Measurements from ENCODE around the gene TSR3.

Gene TSR3

DNA sequence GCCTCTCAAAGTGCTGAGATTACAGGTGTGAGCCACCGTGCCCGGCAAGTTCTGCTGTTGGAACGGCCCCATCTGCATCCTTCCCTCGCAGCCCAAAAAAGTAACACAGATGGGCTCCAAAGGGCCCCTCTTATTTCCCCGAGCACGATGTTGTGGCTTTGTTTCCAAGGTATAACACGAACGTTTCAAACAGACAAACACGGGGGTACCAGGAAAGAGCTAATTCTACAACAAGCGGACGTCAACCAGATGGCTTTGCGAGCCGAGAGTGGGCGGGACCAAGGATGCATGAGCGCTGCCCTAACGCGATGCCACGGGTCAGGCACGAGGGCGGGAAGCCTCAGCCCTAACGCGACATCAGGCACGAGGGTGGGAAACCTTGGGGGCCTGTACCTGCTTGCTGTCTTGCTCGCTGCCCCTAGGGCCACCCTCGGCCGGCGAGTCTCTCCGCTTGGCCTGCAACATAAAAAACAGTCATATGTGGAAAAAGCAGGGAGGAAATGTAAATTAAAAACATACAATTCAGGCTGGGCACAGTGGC is 38.6 kb upstream of the TSR3 start:
- 92 to 96% methylated on average over 23 to 28 of the region's 28 CpGs for WGBS, 2 experiments (ENCODE audit: insufficient coverage in 2 of 2)
- Histone ChIP-seq H3K36me3 (ENCODE audit: control insufficient read depth, insufficient read depth, low read length) (peaks cover 25% of the 10 kb centered on the region), H3K4me1 (ENCODE audit: control insufficient read depth, insufficient read depth, low read length, poor library complexity, severe bottlenecking) (no peaks in the 10 kb centered on the region), H3K27ac (ENCODE audit: low read depth, low read length, severe bottlenecking) (no peak overlapping the region), H3K4me3 (ENCODE audit: extremely low read depth, insufficient read depth, low read length, poor library complexity, severe bottlenecking) (no peak overlapping the region), H3K9me3 (ENCODE audit: control insufficient read depth, low read length) (no peaks in the 10 kb centered on the region)

GRCh38 chr16:1389762-1390161 is 38.1 kb upstream of the TSR3 start:
- WGBS, 2 experiments (ENCODE audit: insufficient coverage in 2 of 2), result 93 to 99% methylated on average over 3 to 6 of the region's 7 CpGs
- no peaks in the 10 kb centered on the region for H3K9me3 ChIP-seq (ENCODE audit: control insufficient read depth, low read length)
- H3K4me3 ChIP-seq (ENCODE audit: extremely low read depth, insufficient read depth, low read length, poor library complexity, severe bottlenecking), result no peak overlapping the region
- H3K36me3 ChIP-seq (ENCODE audit: control insufficient read depth, insufficient read depth, low read length), result peaks cover 25% of the 10 kb centered on the region
- H3K4me1 ChIP-seq (ENCODE audit: control insufficient read depth, insufficient read depth, low read length, poor library complexity, severe bottlenecking), result no peaks in the 10 kb centered on the region
- H3K27ac ChIP-seq (ENCODE audit: low read depth, low read length, severe bottlenecking), result no peak overlapping the region

GRCh38 chr16:1387331-1387730 is 35.7 kb upstream of the TSR3 start:
- WGBS, 2 experiments (ENCODE audit: insufficient coverage in 2 of 2), result 94% methylated on average over 15 to 16 of the region's 16 CpGs
- Histone ChIP-seq H3K4me3 (ENCODE audit: extremely low read depth, insufficient read depth, low read length, poor library complexity, severe bottlenecking) (no peak overlapping the region), H3K27ac (ENCODE audit: low read depth, low read length, severe bottlenecking) (no peak overlapping the region), H3K36me3 (ENCODE audit: control insufficient read depth, insufficient read depth, low read length) (peaks cover 15% of the 10 kb centered on the region), H3K9me3 (ENCODE audit: control insufficient read depth, low read length) (no peaks in the 10 kb centered on the region), H3K4me1 (ENCODE audit: control insufficient read depth, insufficient read depth, low read length, poor library complexity, severe bottlenecking) (no peaks in the 10 kb centered on the region)

GRCh38 chr16:1385232-1385631 is 33.6 kb upstream of the TSR3 start:
- Histone ChIP-seq H3K9me3 (ENCODE audit: control insufficient read depth, low read length) (no peaks in the 10 kb centered on the region), H3K4me1 (ENCODE audit: control insufficient read depth, insufficient read depth, low read length, poor library complexity, severe bottlenecking) (no peaks in the 10 kb centered on the region), H3K36me3 (ENCODE audit: control insufficient read depth, insufficient read depth, low read length) (peaks cover 24% of the 10 kb centered on the region), H3K27ac (ENCODE audit: low read depth, low read length, severe bottlenecking) (no peak overlapping the region), H3K4me3 (ENCODE audit: extremely low read depth, insufficient read depth, low read length, poor library complexity, severe bottlenecking) (no peak overlapping the region)
- 96 to 97% methylated on average over 34 to 39 of the region's 39 CpGs for WGBS, 2 experiments (ENCODE audit: insufficient coverage in 2 of 2)

GRCh38 chr16:1383556-1383955 is 31.9 kb upstream of the TSR3 start:
- WGBS, 2 experiments (ENCODE audit: insufficient coverage in 2 of 2), result 89 to 97% methylated on average over 16 to 17 of the region's 18 CpGs

GRCh38 chr16:1381612-1382406 is 30.1 kb upstream of the TSR3 start:
- 90 to 96% methylated on average over 6 to 7 of the region's 9 CpGs for WGBS, 2 experiments (ENCODE audit: insufficient coverage in 2 of 2)
- peaks cover 16% of the 10 kb centered on the region for H3K36me3 ChIP-seq (ENCODE audit: control insufficient read depth, insufficient read depth, low read length)
- no peak overlapping the region for H3K4me3 ChIP-seq (ENCODE audit: extremely low read depth, insufficient read depth, low read length, poor library complexity, severe bottlenecking)
- H3K4me1 ChIP-seq (ENCODE audit: control insufficient read depth, insufficient read depth, low read length, poor library complexity, severe bottlenecking), result peaks cover 3% of the 10 kb centered on the region
- no peaks in the 10 kb centered on the region for H3K9me3 ChIP-seq (ENCODE audit: control insufficient read depth, low read length)
- H3K27ac ChIP-seq (ENCODE audit: low read depth, low read length, severe bottlenecking), result no peak overlapping the region

More at GRCh38 chr16:1383556-1383955, 31.9 kb upstream of the TSR3 start:
- no peak overlapping the region for H3K27ac ChIP-seq (ENCODE audit: low read depth, low read length, severe bottlenecking)
- peaks cover 16% of the 10 kb centered on the region for H3K36me3 ChIP-seq (ENCODE audit: control insufficient read depth, insufficient read depth, low read length)
- peaks cover 3% of the 10 kb centered on the region for H3K4me1 ChIP-seq (ENCODE audit: control insufficient read depth, insufficient read depth, low read length, poor library complexity, severe bottlenecking)
- no peak overlapping the region for H3K4me3 ChIP-seq (ENCODE audit: extremely low read depth, insufficient read depth, low read length, poor library complexity, severe bottlenecking)
- H3K9me3 ChIP-seq (ENCODE audit: control insufficient read depth, low read length), result no peaks in the 10 kb centered on the region

DNA sequence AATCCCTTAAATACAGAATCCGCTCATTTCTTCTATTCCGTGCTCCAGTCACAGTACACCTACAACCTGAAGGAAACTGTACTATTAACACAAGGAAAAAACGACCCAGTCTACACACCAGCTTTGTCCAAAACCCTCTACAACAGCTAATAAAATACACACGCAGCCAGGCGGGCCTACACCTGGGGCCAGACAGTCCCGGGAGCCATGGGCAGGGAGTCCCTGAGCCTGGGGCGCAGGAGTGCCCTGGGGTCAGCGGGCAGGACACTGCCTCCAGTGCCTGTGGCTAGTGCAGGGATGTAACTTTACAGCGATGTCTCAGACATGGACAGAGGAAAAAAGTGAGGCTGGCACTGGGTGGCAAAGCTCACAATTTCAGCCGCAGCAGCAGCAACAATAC is 28.5 kb upstream of the TSR3 start:
- Histone ChIP-seq H3K4me3 (ENCODE audit: extremely low read depth, insufficient read depth, low read length, poor library complexity, severe bottlenecking) (peak overlapping the region; percentile 61), H3K27ac (ENCODE audit: low read depth, low read length, severe bottlenecking) (no peak overlapping the region), H3K4me1 (ENCODE audit: control insufficient read depth, insufficient read depth, low read length, poor library complexity, severe bottlenecking) (peaks cover 3% of the 10 kb centered on the region), H3K9me3 (ENCODE audit: control insufficient read depth, low read length) (no peaks in the 10 kb centered on the region), H3K36me3 (ENCODE audit: control insufficient read depth, insufficient read depth, low read length) (peaks cover 22% of the 10 kb centered on the region)
- 75 to 84% methylated on average over 5 to 7 of the region's 10 CpGs for whole genome bisulfite sequencing, 2 experiments (ENCODE audit: insufficient coverage in 2 of 2)

DNA sequence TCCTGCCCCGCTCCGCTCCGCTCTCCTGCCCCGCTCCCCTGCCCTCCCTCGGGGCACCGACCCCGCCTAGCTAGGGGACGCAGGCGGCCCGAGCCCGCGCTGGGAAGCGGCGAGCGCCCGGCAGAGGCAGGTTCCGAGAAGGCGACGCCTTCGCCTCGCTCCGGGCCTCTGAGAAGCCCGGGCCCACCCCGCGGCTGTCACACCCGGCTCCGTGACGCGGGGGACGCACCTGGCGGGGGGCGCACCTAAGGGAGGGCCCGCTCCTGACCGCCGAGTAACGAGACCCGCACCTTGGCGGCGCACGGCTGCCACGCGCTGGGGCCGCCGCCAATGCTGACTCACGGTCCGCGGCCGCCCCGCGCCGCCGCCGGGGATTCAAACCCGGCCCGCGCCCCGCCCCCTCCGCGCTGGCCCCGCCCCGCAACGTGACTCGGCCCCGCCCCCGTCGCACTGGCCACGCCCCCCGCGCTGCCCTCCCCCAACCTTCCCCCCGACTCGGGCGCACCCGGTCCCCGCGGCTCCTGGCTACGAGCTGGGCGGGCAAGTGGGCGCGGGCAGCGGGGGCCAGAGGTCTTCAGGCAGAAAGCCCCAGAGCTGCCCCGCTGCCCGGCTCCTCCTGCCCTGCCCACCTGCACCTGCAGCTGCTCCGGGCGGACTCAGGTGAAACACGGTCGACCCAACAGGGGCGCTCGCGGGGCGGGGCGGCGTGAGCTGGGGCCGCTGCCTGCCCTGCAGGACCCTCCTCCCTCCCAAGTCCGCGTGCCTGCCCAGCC is 27.8 kb upstream of the TSR3 start:
- Histone ChIP-seq H3K36me3 (ENCODE audit: control insufficient read depth, insufficient read depth, low read length) (peaks cover 23% of the 10 kb centered on the region), H3K9me3 (ENCODE audit: control insufficient read depth, low read length) (no peaks in the 10 kb centered on the region), H3K4me1 (ENCODE audit: control insufficient read depth, insufficient read depth, low read length, poor library complexity, severe bottlenecking) (peaks cover 3% of the 10 kb centered on the region), H3K4me3 (ENCODE audit: extremely low read depth, insufficient read depth, low read length, poor library complexity, severe bottlenecking) (peak overlapping the region; percentile 61), H3K27ac (ENCODE audit: low read depth, low read length, severe bottlenecking) (peak overlapping the region; percentile 87)
- 1 to 2% methylated on average over 59 to 60 of the region's 95 CpGs for WGBS, 2 experiments (ENCODE audit: insufficient coverage in 2 of 2)

DNA sequence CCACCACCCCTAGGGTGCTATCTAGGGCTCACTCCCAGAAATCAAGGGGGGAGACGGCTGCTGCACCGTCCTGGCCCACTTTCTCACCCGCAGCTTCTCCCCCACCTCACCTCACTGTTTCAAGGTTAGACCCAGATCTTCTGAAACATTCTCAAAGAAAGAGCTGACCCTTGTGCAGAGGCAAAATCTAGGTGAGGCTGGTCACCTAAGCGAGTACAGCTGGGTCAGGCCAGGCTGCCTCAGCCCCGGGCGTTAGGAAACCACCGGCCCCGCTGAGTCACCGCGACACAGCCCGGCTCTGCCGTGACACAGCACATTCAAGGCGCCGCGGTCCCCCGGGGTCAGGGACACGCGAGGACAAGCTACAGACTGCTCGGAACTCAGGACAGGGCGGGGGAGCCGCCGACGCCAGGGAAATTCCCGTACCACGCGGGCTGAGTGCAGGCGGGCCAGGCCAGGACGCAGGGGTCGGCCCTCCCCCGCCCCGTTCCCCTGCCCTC is 27.2 kb upstream of the TSR3 start:
- peak overlapping the region; percentile 61 for H3K4me3 ChIP-seq (ENCODE audit: extremely low read depth, insufficient read depth, low read length, poor library complexity, severe bottlenecking)
- H3K36me3 ChIP-seq (ENCODE audit: control insufficient read depth, insufficient read depth, low read length), result peaks cover 25% of the 10 kb centered on the region
- H3K9me3 ChIP-seq (ENCODE audit: control insufficient read depth, low read length), result no peaks in the 10 kb centered on the region
- H3K4me1 ChIP-seq (ENCODE audit: control insufficient read depth, insufficient read depth, low read length, poor library complexity, severe bottlenecking), result peaks cover 3% of the 10 kb centered on the region
- WGBS, 2 experiments (ENCODE audit: insufficient coverage in 2 of 2), result 1 to 2% methylated on average over 18 to 24 of the region's 31 CpGs
- H3K27ac ChIP-seq (ENCODE audit: low read depth, low read length, severe bottlenecking), result peak overlapping the region; percentile 87

- 59 to 63% methylated on average over 21 to 25 of the region's 25 CpGs for WGBS, 2 experiments (ENCODE audit: insufficient coverage in 2 of 2)
- Histone ChIP-seq H3K9me3 (ENCODE audit: control insufficient read depth, low read length) (no peaks in the 10 kb centered on the region), H3K36me3 (ENCODE audit: control insufficient read depth, insufficient read depth, low read length) (peaks cover 21% of the 10 kb centered on the region), H3K27ac (ENCODE audit: low read depth, low read length, severe bottlenecking) (no peak overlapping the region), H3K4me3 (ENCODE audit: extremely low read depth, insufficient read depth, low read length, poor library complexity, severe bottlenecking) (peak overlapping the region; percentile 61), H3K4me1 (ENCODE audit: control insufficient read depth, insufficient read depth, low read length, poor library complexity, severe bottlenecking) (peaks cover 3% of the 10 kb centered on the region)
These were observed 26.6 kb upstream of the TSR3 start for GRCh38 chr16:1378087-1378803.
